T-helper 17 cell (primary cell): ENCODE measurements around the gene KIF26B. TPM values are rescaled to one million over a fixed set of nuclear protein-coding genes. Genes with fewer than 3 reads are reported as not detected.

Experiments
- ATAC-seq: fragments of 150-1000 bp; cut with Tn5 transposase; 2 replicates; pipeline ENCODE4 v1.10.0; 2021; ENCODE audit warnings: mild to moderate bottlenecking, moderate library complexity
- DNase-seq, 3 donors: peaks; one replicate each; pipeline versions ENCODE4 v3.0.0 to v3.0.0-alpha.2; 2020 to 2021
- H3K9me3 ChIP-seq: one replicate; pipeline ENCODE4 v1.7.0; 2013; ENCODE audit warnings: low read length, mild to moderate bottlenecking; ENCODE audit not compliant: control insufficient read depth, poor library complexity, severe bottlenecking
- H3K27ac Mint-ChIP-seq: one replicate; pipeline ENCODE4 v1.8.0; 2022; ENCODE audit warnings: mild to moderate bottlenecking, moderate library complexity, mixed read lengths
- H3K27me3 Mint-ChIP-seq: one replicate; pipeline ENCODE4 v1.8.0; 2022; ENCODE audit warnings: mixed read lengths
- H3K36me3 Mint-ChIP-seq: one replicate; pipeline ENCODE4 v1.8.0; 2022; ENCODE audit warnings: low read depth, mixed read lengths
- H3K4me1 Mint-ChIP-seq: one replicate; pipeline ENCODE4 v1.8.0; 2022; ENCODE audit warnings: mild to moderate bottlenecking, mixed read lengths
- H3K4me3 Mint-ChIP-seq: one replicate; pipeline ENCODE4 v1.8.0; 2022; ENCODE audit warnings: mild to moderate bottlenecking, moderate library complexity, mixed read lengths
- total RNA-seq, 4 donors: library from RNA in 2 of 4; stranded (reverse) in 2 of 4; gene quantifications; one replicate each; pipeline ENCODE4 v1.2.3 and lab custom pipeline; 2022 to 2026

Gene KIF26B
- total RNA-seq, 2 donors from 2014 or later: not detected

GRCh38 chr1:245679821-245680780 lies 525.3 kb downstream of the KIF26B start:
- Mint-ChIP-seq H3K27ac (no peak overlapping the region), H3K36me3 (peaks cover 2% of the 10 kb centered on the region), H3K4me3 (no peak overlapping the region), H3K4me1 (peaks cover 2% of the 10 kb centered on the region), H3K27me3 (no peaks in the 10 kb centered on the region)
- ATAC-seq: no peak
- no peak for DNase-seq
- H3K9me3 ChIP-seq: no peaks in the 10 kb centered on the region

- Mint-ChIP-seq H3K36me3 (peaks cover 4% of the 10 kb centered on the region), H3K27me3 (no peaks in the 10 kb centered on the region), H3K4me1 (peaks cover 2% of the 10 kb centered on the region), H3K4me3 (no peak overlapping the region), H3K27ac (no peak overlapping the region)
- ATAC-seq (no peak), DNase-seq (no peak)
- H3K9me3 ChIP-seq: no peaks in the 10 kb centered on the region
Observed at GRCh38 chr1:245682638-245683628, 528.1 kb downstream of the KIF26B start.

- no peak overlapping the region for H3K4me3 Mint-ChIP-seq
- ATAC-seq (no peak), DNase-seq (no peak)
- H3K4me1 Mint-ChIP-seq: peaks cover 2% of the 10 kb centered on the region
- no peaks in the 10 kb centered on the region for H3K9me3 ChIP-seq
- H3K27ac Mint-ChIP-seq: no peak overlapping the region
- no peaks in the 10 kb centered on the region for H3K27me3 Mint-ChIP-seq
- H3K36me3 Mint-ChIP-seq: peaks cover 4% of the 10 kb centered on the region
Observed at GRCh38 chr1:245683676-245684075, 528.9 kb downstream of the KIF26B start.

- Mint-ChIP-seq H3K4me3 (no peak overlapping the region), H3K27ac (no peak overlapping the region), H3K36me3 (peaks cover 4% of the 10 kb centered on the region), H3K27me3 (no peaks in the 10 kb centered on the region), H3K4me1 (peaks cover 2% of the 10 kb centered on the region)
- DNase-seq: no peak
- no peak for ATAC-seq
- no peaks in the 10 kb centered on the region for H3K9me3 ChIP-seq
Observed at GRCh38 chr1:245684166-245684565, 529.4 kb downstream of the KIF26B start.

GRCh38 chr1:245684571-245684970 lies 529.8 kb downstream of the KIF26B start:
- Mint-ChIP-seq H3K4me3 (no peak overlapping the region), H3K4me1 (peaks cover 2% of the 10 kb centered on the region), H3K27ac (no peak overlapping the region), H3K27me3 (no peaks in the 10 kb centered on the region), H3K36me3 (peaks cover 4% of the 10 kb centered on the region)
- no peak for DNase-seq
- no peak for ATAC-seq
- H3K9me3 ChIP-seq: no peaks in the 10 kb centered on the region

- no peak for ATAC-seq
- no peaks in the 10 kb centered on the region for H3K27me3 Mint-ChIP-seq
- H3K27ac Mint-ChIP-seq: no peak overlapping the region
- H3K9me3 ChIP-seq: no peaks in the 10 kb centered on the region
- DNase-seq: no peak
- peaks cover 4% of the 10 kb centered on the region for H3K36me3 Mint-ChIP-seq
- H3K4me1 Mint-ChIP-seq: peaks cover 2% of the 10 kb centered on the region
- H3K4me3 Mint-ChIP-seq: no peak overlapping the region
Observed at GRCh38 chr1:245685111-245685810, 530.5 kb downstream of the KIF26B start.

GRCh38 chr1:245686006-245686405 lies 531.2 kb downstream of the KIF26B start:
- DNase-seq (no peak), ATAC-seq (no peak)
- no peaks in the 10 kb centered on the region for H3K9me3 ChIP-seq
- Mint-ChIP-seq H3K4me3 (no peak overlapping the region), H3K27me3 (no peaks in the 10 kb centered on the region), H3K27ac (no peak overlapping the region), H3K36me3 (peaks cover 4% of the 10 kb centered on the region), H3K4me1 (peaks cover 2% of the 10 kb centered on the region)

- Mint-ChIP-seq H3K27ac (no peak overlapping the region), H3K4me1 (peaks cover 2% of the 10 kb centered on the region), H3K36me3 (peaks cover 4% of the 10 kb centered on the region), H3K27me3 (no peaks in the 10 kb centered on the region), H3K4me3 (no peak overlapping the region)
- ATAC-seq (no peak), DNase-seq (no peak)
- H3K9me3 ChIP-seq: no peaks in the 10 kb centered on the region
Observed at GRCh38 chr1:245686446-245687030, 531.8 kb downstream of the KIF26B start.

GRCh38 chr1:245687152-245687635 lies 532.4 kb downstream of the KIF26B start:
- Mint-ChIP-seq H3K4me3 (no peak overlapping the region), H3K36me3 (peaks cover 4% of the 10 kb centered on the region), H3K27ac (no peak overlapping the region), H3K4me1 (peaks cover 2% of the 10 kb centered on the region), H3K27me3 (no peaks in the 10 kb centered on the region)
- DNase-seq (no peak), ATAC-seq (no peak)
- H3K9me3 ChIP-seq: no peaks in the 10 kb centered on the region

- H3K27me3 Mint-ChIP-seq: no peaks in the 10 kb centered on the region
- H3K36me3 Mint-ChIP-seq: peaks cover 4% of the 10 kb centered on the region
- no peak overlapping the region for H3K4me3 Mint-ChIP-seq
- DNase-seq (no peak), ATAC-seq (no peak)
- H3K27ac Mint-ChIP-seq: no peak overlapping the region
- no peaks in the 10 kb centered on the region for H3K9me3 ChIP-seq
- peaks cover under 1% of the 10 kb centered on the region for H3K4me1 Mint-ChIP-seq
Observed at GRCh38 chr1:245687636-245688535, 533.1 kb downstream of the KIF26B start.

- ATAC-seq (no peak), DNase-seq (no peak)
- peaks cover 4% of the 10 kb centered on the region for H3K36me3 Mint-ChIP-seq
- H3K9me3 ChIP-seq: no peaks in the 10 kb centered on the region
- H3K4me3 Mint-ChIP-seq: no peak overlapping the region
- no peaks in the 10 kb centered on the region for H3K4me1 Mint-ChIP-seq
- H3K27me3 Mint-ChIP-seq: no peaks in the 10 kb centered on the region
- no peak overlapping the region for H3K27ac Mint-ChIP-seq
Observed at GRCh38 chr1:245688536-245689453, 534.0 kb downstream of the KIF26B start.
